AG04450 (cell line): ENCODE data around the gene CCDC187. TPM values are rescaled to one million over a fixed set of nuclear protein-coding genes. Genes with fewer than 3 reads are reported as not detected.

Experiments
- CTCF ChIA-PET: fragments of 300-600, 350-600 bp; formaldehyde crosslinking; extraction: SDS; loops from one replicate; lab custom pipeline; 2022; ENCODE audit warnings: antibody characterized with exemption, inconsistent platforms; lab: Charles Lee
- POLR2A ChIA-PET: fragments of 350-600 bp; formaldehyde crosslinking; extraction: SDS; loops from one replicate; lab custom pipeline; 2021; ENCODE audit warnings: antibody characterized with exemption, inconsistent platforms; lab: Yijun Ruan, JAX
- DNase-seq: peaks from one replicate; pipeline ENCODE4 v3.0.0-alpha.2; 2011; ENCODE audit warnings: low read depth, low spot score
- H3K27ac ChIP-seq: one replicate; pipeline ENCODE4 v1.5.1; 2012; ENCODE audit warnings: low read depth, low read length, control low read depth
- H3K27me3 ChIP-seq: one replicate; pipeline ENCODE4 v1.6.0; 2012; ENCODE audit warnings: low read length; ENCODE audit not compliant: control insufficient read depth, insufficient read depth
- H3K4me3 ChIP-seq: 2 replicates; pipeline ENCODE4 v1.5.1; 2011; ENCODE audit warnings: mild to moderate bottlenecking, low read depth, low read length, control low read depth
- H3K9me3 ChIP-seq: 2 replicates; pipeline ENCODE4 v1.5.1; 2012; ENCODE audit warnings: low read length; ENCODE audit not compliant: control insufficient read depth, insufficient read depth
- polyA plus RNA-seq: library from polyadenylated mRNA; depleted of rRNA; stranded (reverse); fragments of >200 nt; gene quantifications from 2 replicates; pipeline ENCODE4 v1.2.3, GENCODE V29; 2011
- TF ChIP-seq, protein P1 (sequence below): IDR thresholded peaks from 2 replicates; pipeline ENCODE4 v1.5.1; 2011; ENCODE audit warnings: low read depth, low read length, control low read depth, inconsistent platforms

Gene CCDC187
- polyA plus RNA-seq, 1 experiment: not detected

GRCh38 chr9:136249877-136250559, 53.9 kb downstream of the CCDC187 start:
- DNase-seq: no peak
- Histone ChIP-seq H3K27me3 (peaks cover 43% of the 10 kb centered on the region), H3K4me3 (no peak overlapping the region), H3K9me3 (no peaks in the 10 kb centered on the region; the same call in 1 of the 2 replicates), H3K27ac (no peak overlapping the region)
- TF ChIP-seq, protein P1, sequence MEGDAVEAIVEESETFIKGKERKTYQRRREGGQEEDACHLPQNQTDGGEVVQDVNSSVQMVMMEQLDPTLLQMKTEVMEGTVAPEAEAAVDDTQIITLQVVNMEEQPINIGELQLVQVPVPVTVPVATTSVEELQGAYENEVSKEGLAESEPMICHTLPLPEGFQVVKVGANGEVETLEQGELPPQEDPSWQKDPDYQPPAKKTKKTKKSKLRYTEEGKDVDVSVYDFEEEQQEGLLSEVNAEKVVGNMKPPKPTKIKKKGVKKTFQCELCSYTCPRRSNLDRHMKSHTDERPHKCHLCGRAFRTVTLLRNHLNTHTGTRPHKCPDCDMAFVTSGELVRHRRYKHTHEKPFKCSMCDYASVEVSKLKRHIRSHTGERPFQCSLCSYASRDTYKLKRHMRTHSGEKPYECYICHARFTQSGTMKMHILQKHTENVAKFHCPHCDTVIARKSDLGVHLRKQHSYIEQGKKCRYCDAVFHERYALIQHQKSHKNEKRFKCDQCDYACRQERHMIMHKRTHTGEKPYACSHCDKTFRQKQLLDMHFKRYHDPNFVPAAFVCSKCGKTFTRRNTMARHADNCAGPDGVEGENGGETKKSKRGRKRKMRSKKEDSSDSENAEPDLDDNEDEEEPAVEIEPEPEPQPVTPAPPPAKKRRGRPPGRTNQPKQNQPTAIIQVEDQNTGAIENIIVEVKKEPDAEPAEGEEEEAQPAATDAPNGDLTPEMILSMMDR: no peak
- ChIA-PET CTCF (no interaction called here), POLR2A (no interaction called here)

- POLR2A ChIA-PET: interaction anchor here (1.3 kb wide), 1 partner anchor 19 kb away, joined by 3 read pairs; no protein-coding TSS in a partner anchor
- H3K4me3 ChIP-seq: no peak overlapping the region
- no peak for DNase-seq
- peaks cover 43% of the 10 kb centered on the region for H3K27me3 ChIP-seq
- no peak overlapping the region for H3K27ac ChIP-seq
- TF ChIP-seq, protein P1: no peak
- CTCF ChIA-PET: no interaction called here
- no peaks in the 10 kb centered on the region; the same call in 1 of the 2 replicates for H3K9me3 ChIP-seq
These were observed 54.7 kb downstream of the CCDC187 start for GRCh38 chr9:136248951-136249876.

DNA sequence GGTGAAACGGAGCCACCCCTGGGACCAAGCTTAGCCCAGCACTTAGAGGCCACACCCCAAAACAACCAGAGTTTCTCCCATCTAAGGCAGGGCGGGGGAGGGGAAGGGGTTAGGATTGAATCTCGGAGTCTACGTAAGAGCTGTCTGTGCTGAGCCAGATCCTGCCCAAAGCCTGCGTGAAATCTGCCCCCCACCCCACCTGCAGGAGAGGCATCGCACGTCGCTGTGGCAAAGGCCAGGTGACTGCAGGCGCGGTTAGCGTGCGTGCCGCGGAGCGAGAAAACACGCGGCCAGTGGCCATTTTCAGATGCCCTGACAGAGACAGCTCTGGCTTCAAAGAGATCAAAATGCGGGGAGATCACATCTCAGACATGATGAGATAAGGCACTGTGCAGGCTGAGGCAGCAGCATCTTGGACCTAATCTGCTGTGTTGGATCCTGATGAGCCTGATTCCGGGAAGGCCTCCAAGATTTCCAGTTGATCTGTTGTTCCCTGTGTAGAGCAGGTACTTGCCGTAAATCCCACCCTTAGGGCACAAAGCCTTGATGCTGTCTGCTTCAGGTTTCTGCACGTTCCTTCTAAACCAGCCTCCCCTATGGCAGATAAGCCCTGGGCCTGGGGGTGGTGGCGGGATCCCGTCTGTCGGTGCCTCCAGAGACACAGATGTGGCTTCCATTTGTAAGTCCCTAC, 55.8 kb downstream of the CCDC187 start:
- Histone ChIP-seq H3K27ac (no peak overlapping the region), H3K9me3 (no peaks in the 10 kb centered on the region; the same call in 1 of the 2 replicates), H3K4me3 (no peak overlapping the region), H3K27me3 (peaks cover 43% of the 10 kb centered on the region)
- TF ChIP-seq, protein P1: no peak
- POLR2A ChIA-PET: interaction anchor here (1.3 kb wide), 1 partner anchor 20 kb away, joined by 3 read pairs; no protein-coding TSS in a partner anchor
- no peak for DNase-seq
- CTCF ChIA-PET: no interaction called here

DNA sequence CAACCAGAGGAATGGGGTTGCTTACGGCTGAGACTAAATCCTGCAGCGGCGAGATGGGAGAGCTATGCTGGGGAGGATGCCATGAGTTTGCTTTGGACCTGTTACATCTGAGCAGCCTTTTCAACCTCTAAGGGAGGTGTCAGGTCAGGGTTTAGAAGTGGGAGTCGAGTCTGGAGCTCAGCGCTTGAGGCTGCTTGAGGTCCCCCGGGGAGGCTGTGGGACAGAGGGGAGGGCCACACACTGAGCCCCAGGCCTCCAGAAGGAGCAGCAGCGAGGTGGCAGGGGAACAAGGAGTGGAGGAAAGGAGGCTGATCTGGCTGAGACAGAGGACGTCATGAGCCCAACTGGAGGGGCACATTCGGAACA, 56.4 kb downstream of the CCDC187 start:
- Histone ChIP-seq H3K9me3 (no peaks in the 10 kb centered on the region; the same call in 1 of the 2 replicates), H3K4me3 (no peak overlapping the region), H3K27ac (no peak overlapping the region), H3K27me3 (peaks cover 43% of the 10 kb centered on the region)
- ChIA-PET CTCF (no interaction called here), POLR2A (no interaction called here)
- TF ChIP-seq, protein P1: no peak
- DNase-seq: no peak
